Epithelial cell of esophagus (primary cell): Measurements from ENCODE around the gene ETS1.
A peak's percentile ranks its signal among the peaks of the same experiment; 100 is the strongest.

Source experiments
- DNase-seq: peaks from one replicate; pipeline ENCODE4 v3.0.0; 2010; ENCODE audit warnings: low read depth
- H3K4me3 ChIP-seq: 2 replicates; pipeline ENCODE4 v1.5.1; 2011; ENCODE audit warnings: mild to moderate bottlenecking, low read length, control low read depth
- TF ChIP-seq, protein P1 (sequence below): IDR thresholded peaks from 2 replicates; pipeline ENCODE4 v1.5.1; 2011; ENCODE audit warnings: low read depth, mild to moderate bottlenecking, low read length, control low read depth, inconsistent platforms; ENCODE audit not compliant: insufficient read depth; ENCODE audit errors: missing control alignments

ETS1 gene

GRCh38 chr11:128492903-128493569, 94.3 kb downstream of the ETS1 start:
- DNase-seq = no peak
- TF ChIP-seq, protein P1, sequence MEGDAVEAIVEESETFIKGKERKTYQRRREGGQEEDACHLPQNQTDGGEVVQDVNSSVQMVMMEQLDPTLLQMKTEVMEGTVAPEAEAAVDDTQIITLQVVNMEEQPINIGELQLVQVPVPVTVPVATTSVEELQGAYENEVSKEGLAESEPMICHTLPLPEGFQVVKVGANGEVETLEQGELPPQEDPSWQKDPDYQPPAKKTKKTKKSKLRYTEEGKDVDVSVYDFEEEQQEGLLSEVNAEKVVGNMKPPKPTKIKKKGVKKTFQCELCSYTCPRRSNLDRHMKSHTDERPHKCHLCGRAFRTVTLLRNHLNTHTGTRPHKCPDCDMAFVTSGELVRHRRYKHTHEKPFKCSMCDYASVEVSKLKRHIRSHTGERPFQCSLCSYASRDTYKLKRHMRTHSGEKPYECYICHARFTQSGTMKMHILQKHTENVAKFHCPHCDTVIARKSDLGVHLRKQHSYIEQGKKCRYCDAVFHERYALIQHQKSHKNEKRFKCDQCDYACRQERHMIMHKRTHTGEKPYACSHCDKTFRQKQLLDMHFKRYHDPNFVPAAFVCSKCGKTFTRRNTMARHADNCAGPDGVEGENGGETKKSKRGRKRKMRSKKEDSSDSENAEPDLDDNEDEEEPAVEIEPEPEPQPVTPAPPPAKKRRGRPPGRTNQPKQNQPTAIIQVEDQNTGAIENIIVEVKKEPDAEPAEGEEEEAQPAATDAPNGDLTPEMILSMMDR = no peak
- H3K4me3 ChIP-seq = no peak overlapping the region

- H3K4me3 ChIP-seq = no peak overlapping the region
- peak; percentile 71 for DNase-seq
- TF ChIP-seq, protein P1 = no peak
These were observed 94.9 kb downstream of the ETS1 start for GRCh38 chr11:128492461-128492860.

- H3K4me3 ChIP-seq = no peak overlapping the region
- TF ChIP-seq, protein P1 = no peak
- no peak for DNase-seq
These were observed 96.0 kb downstream of the ETS1 start for GRCh38 chr11:128491195-128491936.

- DNase-seq = no peak
- H3K4me3 ChIP-seq = no peak overlapping the region
- TF ChIP-seq, protein P1 = no peak
These were observed 97.3 kb downstream of the ETS1 start for GRCh38 chr11:128490092-128490491.

- peak; percentile 91 for DNase-seq
- H3K4me3 ChIP-seq = no peak overlapping the region
- TF ChIP-seq, protein P1 = no peak
These were observed 98.9 kb downstream of the ETS1 start for GRCh38 chr11:128488471-128488870.

- DNase-seq = no peak
- TF ChIP-seq, protein P1 = no peak
- no peak overlapping the region for H3K4me3 ChIP-seq
These were observed 99.4 kb downstream of the ETS1 start for GRCh38 chr11:128487978-128488377.
